ENCODE results near the gene MUTYH. TPM values are rescaled to one million over a fixed set of nuclear protein-coding genes. Genes with fewer than 3 reads are reported as not detected.
"Not testable (repeated sequence)": the region's sequence is repeated elsewhere in the genome, so short reads cannot be mapped to it uniquely, and the experiment has no call there.

MUTYH gene
- total RNA-seq (2014; rRNA removed; shearing (Covaris generic)), result 14.5 and 15.0 TPM in 2 replicates
- 10.0 and 10.6 TPM in 2 replicates for polyA plus RNA-seq (2016; fragmentation: Nextera tagmentation; extraction: Ambion mirVana)

DNA sequence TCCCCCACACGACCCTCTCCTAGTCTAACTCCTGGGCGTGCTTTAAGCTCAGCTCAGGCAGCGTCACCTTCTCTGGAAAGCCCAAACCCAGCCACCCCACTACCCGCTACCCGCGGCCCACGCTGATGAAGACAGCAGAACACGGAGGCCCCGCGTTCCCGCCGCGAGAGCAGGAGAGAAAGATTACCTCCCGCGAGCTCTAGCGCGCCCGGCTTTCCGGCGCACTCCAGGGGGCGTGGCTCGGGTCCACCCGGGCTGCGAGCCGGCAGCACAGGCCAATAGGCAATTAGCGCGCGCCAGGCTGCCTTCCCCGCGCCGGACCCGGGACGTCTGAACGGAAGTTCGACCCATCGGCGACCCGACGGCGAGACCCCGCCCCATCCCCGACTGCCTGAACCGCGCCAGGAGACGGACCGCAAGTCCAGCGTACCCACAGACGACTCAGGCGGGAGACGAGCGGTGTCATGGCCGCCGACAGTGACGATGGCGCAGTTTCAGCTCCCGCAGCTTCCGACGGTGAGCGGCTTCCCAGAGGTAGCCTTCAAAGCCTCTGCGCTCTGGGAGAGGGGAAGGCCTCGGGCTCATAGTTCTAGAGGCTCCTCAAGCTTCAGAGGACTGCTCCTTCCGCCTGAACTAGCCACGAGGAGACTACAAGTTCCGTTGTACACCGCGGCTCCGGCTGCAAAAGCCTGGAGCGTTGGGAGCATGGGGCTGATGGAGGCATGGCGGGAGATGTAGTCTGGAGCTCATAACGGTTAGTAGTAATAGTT, at the start of gene MUTYH, which contains the start of gene TOE1:
MUTYH (minus strand) TSS at position 652 of the 770 bp plus-strand sequence. CDS start 5,935 bp downstream, outside the sequence.
TOE1 (plus strand) TSS at position 382 of the 770 bp plus-strand sequence; CDS start at position 465, 83 bp downstream.
- 2% methylated on average over 47 to 70 of the region's 70 CpGs for WGBS, 2 experiments (ENCODE audit: low coverage in 1 of 2, low lambda C conversion rate in 2 of 2, missing lambda C conversion rate in 2 of 2)
- TF ChIP-seq EZH2phosphoT487 (IDR thresholded peaks at IDR 0.05; ENCODE audit: insufficient read depth, low read depth) (no peak), EZH2 (IDR thresholded peaks at IDR 0.05; ENCODE audit: insufficient read depth, poor library complexity, severe bottlenecking) (no peak)
- in situ Hi-C loops (cut with MboI), result no loop called here

DNA sequence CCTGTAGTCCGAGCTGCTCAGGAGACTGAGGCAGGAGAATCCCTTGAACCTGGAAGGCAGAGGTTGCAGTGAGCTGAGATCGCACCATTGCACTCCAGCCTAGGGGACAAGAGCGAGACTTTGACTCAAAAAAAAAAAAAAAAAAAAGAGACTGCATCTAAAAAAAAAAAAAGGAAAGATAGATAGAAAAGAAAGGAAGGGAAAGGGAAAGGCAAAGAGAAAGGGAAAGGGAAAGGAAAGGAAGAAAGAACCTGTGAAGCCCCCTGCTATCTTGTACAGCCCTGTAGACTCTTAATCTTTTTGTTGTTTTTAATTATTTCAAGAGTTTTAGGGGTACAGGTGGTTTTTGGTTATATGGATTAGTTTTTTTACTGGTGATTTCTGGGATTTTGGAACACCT, 46.0 kb upstream of the MUTYH start:
- Histone ChIP-seq H3K79me2 (ENCODE audit: insufficient read depth) (no peaks in the 10 kb centered on the region), H3K9me3 (ENCODE audit: low read depth) (no peaks in the 10 kb centered on the region), H3K4me3 (no peak overlapping the region), H3K4me1 (ENCODE audit: insufficient read depth) (no peaks in the 10 kb centered on the region), H3F3A (ENCODE audit: insufficient read depth) (no peaks in the 10 kb centered on the region), H3K9ac (no peak overlapping the region), H3K4me2 (ENCODE audit: unreplicated experiment) (no peak overlapping the region), H3K9me2 (ENCODE audit: insufficient read depth) (no peaks in the 10 kb centered on the region), H2AFZ (no peak overlapping the region), H3K36me3 (ENCODE audit: low read depth) (no peaks in the 10 kb centered on the region), H4K20me1 (ENCODE audit: insufficient read depth) (no peaks in the 10 kb centered on the region), H3K27me3 (replicated peaks; ENCODE audit: insufficient read depth) (no peaks in the 10 kb centered on the region), H3K27ac (no peak overlapping the region)
- DNase-seq, result no peak
- in situ Hi-C loops (cut with MboI), result no loop called here
- TF ChIP-seq EZH2 (IDR thresholded peaks at IDR 0.05; ENCODE audit: insufficient read depth, poor library complexity, severe bottlenecking), result no peak
- no peak for TF ChIP-seq EZH2phosphoT487 (IDR thresholded peaks at IDR 0.05; ENCODE audit: insufficient read depth, low read depth)
- WGBS, 2 experiments (ENCODE audit: low coverage in 1 of 2, low lambda C conversion rate in 2 of 2, missing lambda C conversion rate in 2 of 2), result 73 to 98% methylated on average over 3 of the region's 3 CpGs

More for the DNA sequence above, at the start of gene MUTYH, which contains the start of gene TOE1:
- H3K9me2 ChIP-seq (ENCODE audit: insufficient read depth), result no peaks in the 10 kb centered on the region
- peak within 1 kb of the TSS; percentile 80 for H3K4me2 ChIP-seq (ENCODE audit: unreplicated experiment)
- DNase-seq, result peak; percentile 98
- H3K4me3 ChIP-seq, result peak within 1 kb of the TSS; percentile 81
- H3K36me3 ChIP-seq (ENCODE audit: low read depth), result peaks cover 20% of the 10 kb centered on the region; the same call in 1 of the 2 replicates
- peak within 1 kb of the TSS; percentile 89 for H3K9ac ChIP-seq
- H3K27ac ChIP-seq, result peak within 1 kb of the TSS; percentile 91
- no peaks in the 10 kb centered on the region for H3K9me3 ChIP-seq (ENCODE audit: low read depth)
- H2AFZ ChIP-seq, result peak within 1 kb of the TSS; percentile 80
- H4K20me1 ChIP-seq (ENCODE audit: insufficient read depth), result no peaks in the 10 kb centered on the region
- H3K4me1 ChIP-seq (ENCODE audit: insufficient read depth), result peaks cover 16% of the 10 kb centered on the region
- peaks cover 54% of the 10 kb centered on the region for H3K79me2 ChIP-seq (ENCODE audit: insufficient read depth)
- peaks cover 18% of the 10 kb centered on the region for H3F3A ChIP-seq (ENCODE audit: insufficient read depth)
- no peaks in the 10 kb centered on the region for H3K27me3 ChIP-seq (replicated peaks; ENCODE audit: insufficient read depth)

GRCh38 chr1:45385302-45385701, 45.1 kb upstream of the MUTYH start:
- Histone ChIP-seq H3K27me3 (replicated peaks; ENCODE audit: insufficient read depth) (no peaks in the 10 kb centered on the region), H3K9me2 (ENCODE audit: insufficient read depth) (no peaks in the 10 kb centered on the region), H4K20me1 (ENCODE audit: insufficient read depth) (no peaks in the 10 kb centered on the region), H3K36me3 (ENCODE audit: low read depth) (no peaks in the 10 kb centered on the region), H3K79me2 (ENCODE audit: insufficient read depth) (no peaks in the 10 kb centered on the region), H3K9ac (no peak overlapping the region), H3K4me3 (no peak overlapping the region), H3K4me1 (ENCODE audit: insufficient read depth) (no peaks in the 10 kb centered on the region), H3F3A (ENCODE audit: insufficient read depth) (no peaks in the 10 kb centered on the region), H3K27ac (no peak overlapping the region), H3K4me2 (ENCODE audit: unreplicated experiment) (no peak overlapping the region), H3K9me3 (ENCODE audit: low read depth) (no peaks in the 10 kb centered on the region), H2AFZ (no peak overlapping the region)
- 73 to 88% methylated on average over 3 of the region's 3 CpGs for WGBS, 2 experiments (ENCODE audit: low coverage in 1 of 2, low lambda C conversion rate in 2 of 2, missing lambda C conversion rate in 2 of 2)
- DNase-seq, result no peak
- in situ Hi-C loops (cut with MboI), result no loop called here
- no peak for TF ChIP-seq EZH2phosphoT487 (IDR thresholded peaks at IDR 0.05; ENCODE audit: insufficient read depth, low read depth)
- no peak for TF ChIP-seq EZH2 (IDR thresholded peaks at IDR 0.05; ENCODE audit: insufficient read depth, poor library complexity, severe bottlenecking)

DNA sequence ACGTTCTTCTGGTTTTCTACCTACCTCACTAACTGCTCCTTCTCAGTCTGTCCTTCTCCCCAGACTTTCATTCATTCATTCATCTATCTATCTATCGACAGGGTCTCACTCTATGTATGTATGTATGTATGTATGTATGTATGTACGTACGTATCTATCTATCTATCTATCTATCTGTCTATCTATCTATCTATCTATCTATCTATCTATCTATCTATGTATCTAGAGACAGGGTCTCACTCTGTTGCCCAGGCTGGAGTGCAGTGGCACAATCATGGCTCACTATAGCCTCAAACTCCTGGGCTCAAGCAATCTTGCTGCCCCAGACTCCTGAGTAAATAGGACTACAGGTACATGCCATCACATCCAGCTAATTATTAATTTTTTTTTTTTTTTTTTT, 44.0 kb upstream of the MUTYH start:
- H3K4me1 ChIP-seq (ENCODE audit: insufficient read depth); H3K27me3 ChIP-seq (replicated peaks; ENCODE audit: insufficient read depth); in situ Hi-C loops (cut with MboI); H3K4me2 ChIP-seq (ENCODE audit: unreplicated experiment); H3K9me2 ChIP-seq (ENCODE audit: insufficient read depth); DNase-seq; H3K4me3 ChIP-seq; H3K79me2 ChIP-seq (ENCODE audit: insufficient read depth); H3F3A ChIP-seq (ENCODE audit: insufficient read depth); H3K27ac ChIP-seq; H2AFZ ChIP-seq; H3K36me3 ChIP-seq (ENCODE audit: low read depth); H4K20me1 ChIP-seq (ENCODE audit: insufficient read depth); H3K9me3 ChIP-seq (ENCODE audit: low read depth); H3K9ac ChIP-seq: not testable (repeated sequence)
- 70 to 86% methylated on average over 4 of the region's 4 CpGs for WGBS, 2 experiments (ENCODE audit: low coverage in 1 of 2, low lambda C conversion rate in 2 of 2, missing lambda C conversion rate in 2 of 2)

All from GM23248 (cell line).